Renal cortical epithelial cell (primary cell): ENCODE data around the gene RDH5. TPM values are rescaled to one million over a fixed set of nuclear protein-coding genes. Genes with fewer than 3 reads are reported as not detected.
A peak's percentile ranks its signal among the peaks of the same experiment; 100 is the strongest.

Experiments used
- DNase-seq: peaks from one replicate; pipeline ENCODE4 v3.0.0-alpha.2; 2011; ENCODE audit warnings: low read depth
- total RNA-seq: library from RNA; depleted of rRNA; stranded (reverse); fragments of >200 nt; gene quantifications from 2 replicates; pipeline ENCODE4 v1.2.3, GENCODE V29; 2014

The RDH5 gene
- total RNA-seq, 1 donor from 2014 or later, result 2.7 TPM

- no peak for DNase-seq
Observed at GRCh38 chr12:55728186-55728938, 8.2 kb downstream of the RDH5 start.

DNA sequence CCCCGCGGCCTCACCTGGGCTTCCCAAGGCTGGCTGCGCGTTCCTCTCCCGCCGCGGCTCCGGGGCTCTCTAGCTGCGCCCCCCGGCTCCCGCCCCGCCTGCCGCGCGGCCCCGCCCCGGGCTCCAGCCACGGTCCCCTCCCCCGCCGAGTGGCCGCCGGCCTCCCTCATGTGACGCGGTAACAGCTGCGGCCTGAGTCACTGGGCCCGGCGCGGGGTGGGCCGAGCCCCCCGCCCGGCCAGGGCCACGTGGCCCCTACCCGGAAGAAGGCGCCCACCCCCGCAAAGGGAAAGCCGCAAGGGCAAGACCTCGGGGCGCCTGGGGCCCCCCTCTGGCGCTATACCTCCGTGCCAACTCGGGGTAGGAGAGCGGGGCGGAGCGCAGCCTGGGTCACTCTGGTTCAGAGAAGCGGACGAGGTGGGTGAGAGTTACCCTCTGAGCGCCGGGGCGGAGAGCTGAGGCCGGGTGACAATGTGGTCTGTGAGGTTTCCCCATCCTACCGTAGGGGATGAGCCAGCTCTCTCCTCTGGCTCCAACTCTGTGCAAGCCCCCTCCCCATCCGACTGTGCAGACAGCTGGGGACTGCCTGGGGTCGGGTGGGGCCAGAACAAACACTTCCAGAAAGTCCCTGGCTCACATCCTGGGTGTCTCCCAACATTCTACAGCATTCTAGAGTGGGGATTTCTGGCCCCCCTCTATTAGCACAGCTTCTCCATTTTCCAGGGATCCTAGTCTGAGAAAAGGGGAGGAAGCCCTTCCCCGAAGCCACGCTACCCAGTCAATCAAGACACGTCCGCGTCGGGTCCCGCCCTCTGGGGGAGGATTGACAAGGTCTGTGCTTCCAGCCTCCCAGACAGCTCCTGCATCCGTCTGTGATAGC lies 9.0 kb downstream of the RDH5 start, which contains the start of gene CD63:
CD63 (minus strand) TSS at position 71 of the 880 bp plus-strand sequence. CDS start 668 bp downstream, outside the sequence.
- DNase-seq, result peak; percentile 89

- DNase-seq, result peak; percentile 60
Observed at GRCh38 chr12:55729819-55730818, 9.9 kb downstream of the RDH5 start.

- no peak for DNase-seq
Observed at GRCh38 chr12:55732288-55732687, 12.1 kb downstream of the RDH5 start.

- DNase-seq, result no peak
Observed at GRCh38 chr12:55733021-55733555, 12.9 kb downstream of the RDH5 start.

DNA sequence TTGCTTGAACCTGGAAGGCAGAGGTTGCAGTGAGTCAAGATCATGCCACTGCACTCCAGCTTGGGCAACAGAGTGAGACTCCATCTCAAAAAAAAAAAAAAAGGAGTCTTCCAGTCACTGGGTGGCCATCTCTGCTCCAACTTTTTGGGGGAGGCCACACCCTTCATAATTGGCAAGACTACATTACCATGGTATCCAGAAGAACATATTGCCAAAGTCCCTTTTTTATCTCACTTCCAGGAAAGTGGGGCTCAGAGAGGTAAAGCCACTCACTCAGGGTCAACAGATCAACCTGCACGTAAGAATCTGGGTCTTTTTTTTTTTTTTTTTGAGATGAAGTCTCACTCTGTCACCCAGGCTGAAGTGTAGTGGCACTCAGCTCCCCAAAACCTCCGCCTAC lies 13.7 kb downstream of the RDH5 start:
- no peak for DNase-seq

GRCh38 chr12:55734595-55734994 lies 14.4 kb downstream of the RDH5 start:
- no peak for DNase-seq

GRCh38 chr12:55736076-55736475 lies 15.9 kb downstream of the RDH5 start:
- DNase-seq, result no peak

DNA sequence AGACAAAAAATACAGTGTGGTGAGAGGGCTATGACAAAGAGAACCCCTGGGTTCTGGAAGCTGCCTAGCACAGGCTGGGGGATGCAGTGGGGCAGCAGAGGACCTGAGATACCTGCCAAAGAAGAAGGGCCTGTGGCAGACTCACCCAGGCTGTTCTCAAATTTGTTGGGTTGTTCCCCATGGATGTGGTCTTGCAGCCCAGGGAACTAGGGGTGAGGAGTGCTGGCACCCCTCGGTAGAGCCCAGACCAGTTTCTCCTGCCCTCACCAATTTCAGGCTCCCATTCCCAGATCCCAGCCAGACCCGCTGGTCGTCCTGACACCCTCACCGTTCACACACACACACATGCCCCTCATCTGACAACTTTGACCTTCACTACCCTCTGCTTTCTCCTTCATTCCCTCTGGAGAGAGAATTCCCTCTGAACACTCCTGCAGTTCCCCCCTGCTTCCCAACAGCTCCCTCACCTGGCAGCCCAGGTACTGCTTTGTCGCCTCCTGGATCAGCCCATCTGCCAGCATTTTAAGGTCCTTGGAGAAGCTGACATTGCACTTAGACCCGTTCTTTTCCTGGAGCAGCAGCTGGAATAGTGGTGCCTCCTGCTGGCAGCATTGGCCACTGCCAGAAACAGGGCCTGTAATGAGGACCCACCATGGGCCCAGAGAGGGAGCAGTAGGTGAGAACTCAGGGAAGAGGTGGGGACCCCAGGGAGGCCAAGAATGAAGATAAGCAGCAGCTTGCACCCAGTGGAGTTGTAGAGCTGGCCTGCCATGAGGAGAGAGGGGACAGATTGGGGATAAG lies 16.8 kb downstream of the RDH5 start:
- DNase-seq, result peak; percentile 80

DNA sequence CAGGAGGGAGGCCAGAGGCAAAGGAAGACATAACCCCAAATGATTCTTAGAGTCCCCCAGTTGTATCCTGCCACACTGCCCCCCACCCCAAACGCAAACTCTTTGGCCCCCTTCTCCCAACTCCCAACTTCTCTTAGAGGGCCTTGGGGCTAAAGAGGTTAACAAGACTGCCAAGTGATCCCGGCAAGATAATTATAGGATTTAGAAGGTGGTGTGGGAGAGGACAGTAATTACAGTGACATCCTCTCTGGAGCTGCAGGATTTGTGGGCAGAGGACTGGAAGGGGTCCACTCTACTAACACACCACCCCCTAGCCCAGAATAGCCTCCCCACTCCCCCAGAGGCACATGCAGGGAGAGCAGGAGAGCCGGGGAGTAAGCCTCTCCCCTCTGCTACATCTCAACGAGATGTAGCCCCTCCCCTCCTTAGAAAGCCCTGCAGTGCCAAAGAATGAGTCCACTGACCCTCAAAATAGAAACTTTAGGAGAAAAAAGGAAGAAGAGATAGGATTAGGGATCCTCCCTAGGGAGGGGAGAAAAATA lies 17.5 kb downstream of the RDH5 start:
- DNase-seq, result no peak

- peak; percentile 80 for DNase-seq
Observed at GRCh38 chr12:55738123-55739024, 18.2 kb downstream of the RDH5 start.

DNA sequence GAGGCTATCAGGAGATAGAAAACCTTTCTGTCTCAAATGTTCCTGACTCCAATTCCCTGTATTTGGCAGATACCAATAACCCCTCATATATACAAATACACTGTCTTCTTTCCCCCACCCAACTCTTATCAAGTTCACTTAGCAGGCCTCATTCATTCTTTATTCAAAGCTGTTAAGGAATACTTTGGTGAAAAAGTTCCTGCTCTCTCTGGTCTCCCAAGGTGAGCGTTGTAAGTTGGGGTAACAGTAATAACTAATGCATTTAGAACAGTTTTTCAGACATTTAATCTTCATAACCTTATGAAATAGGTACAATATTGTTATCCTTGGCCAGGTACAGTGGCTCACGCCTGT lies 18.8 kb downstream of the RDH5 start:
- no peak for DNase-seq

GRCh38 chr12:55741931-55742680 lies 21.9 kb downstream of the RDH5 start:
- DNase-seq, result no peak

- peak; percentile 35 for DNase-seq
Observed at GRCh38 chr12:55742719-55743405, 22.7 kb downstream of the RDH5 start, which contains the start of gene GDF11. GDF11 (plus strand) TSS chr12:55743122; CDS start chr12:55743317, 195 bp downstream.

GRCh38 chr12:55743406-55744339 lies 23.5 kb downstream of the RDH5 start:
- DNase-seq, result peak; percentile 53

DNA sequence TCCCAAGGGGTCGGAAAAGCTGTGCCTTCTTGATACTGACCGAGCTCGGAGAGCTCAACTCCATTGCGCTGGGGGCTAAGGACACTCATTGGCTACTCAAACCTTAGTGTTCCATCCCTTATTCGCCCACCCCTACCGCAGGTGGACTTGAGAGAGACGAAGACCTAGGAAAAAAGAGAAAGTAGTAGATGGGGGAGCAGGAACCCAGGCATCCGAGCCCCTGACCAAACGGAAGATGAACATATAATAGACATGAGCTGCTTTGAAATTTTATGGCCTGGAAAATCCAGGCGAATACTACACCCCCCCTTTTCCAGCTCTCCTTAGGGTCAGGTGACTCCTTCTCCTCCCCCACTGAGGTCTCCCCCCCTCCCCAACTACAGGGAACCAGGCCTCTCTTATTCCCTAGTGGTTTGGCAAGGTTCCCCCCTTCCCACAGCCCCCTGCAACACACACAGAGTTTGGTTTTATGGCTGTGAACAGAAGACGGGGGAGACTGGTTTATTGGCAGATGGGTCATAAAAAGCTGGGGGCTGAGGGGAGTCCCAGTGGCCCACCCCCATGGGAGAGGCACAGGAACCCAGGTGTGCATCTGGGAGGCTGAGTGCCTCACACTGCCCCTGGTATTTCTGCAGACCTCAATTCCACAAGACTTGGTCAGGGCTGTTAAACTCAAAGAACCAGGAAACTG lies 24.3 kb downstream of the RDH5 start:
- no peak for DNase-seq
